AG04449 (cell line): Measurements from ENCODE around the gene RPLP1.

Source experiments
- CTCF ChIA-PET: fragments of 350-600 bp; formaldehyde crosslinking; extraction: SDS; loops from one replicate; lab custom pipeline; 2021; ENCODE audit warnings: antibody characterized with exemption; lab: Yijun Ruan, JAX
- POLR2A ChIA-PET: fragments of 400-600, 350-600 bp; formaldehyde crosslinking; extraction: SDS; loops from one replicate; lab custom pipeline; 2020; ENCODE audit warnings: antibody characterized with exemption, inconsistent platforms; lab: Yijun Ruan, JAX
- DNase-seq: peaks from one replicate; pipeline ENCODE4 v3.0.0-alpha.2; 2010; ENCODE audit warnings: low read depth, low spot score
- H3K4me3 ChIP-seq: 2 replicates; pipeline ENCODE4 v1.5.1; 2011; ENCODE audit warnings: low read depth, mild to moderate bottlenecking, control low read depth, low read length
- CTCF ChIP-seq: IDR thresholded peaks from one replicate; pipeline ENCODE4 v1.5.1; 2011; ENCODE audit warnings: mild to moderate bottlenecking, moderate library complexity, low read length, control low read depth, inconsistent platforms; ENCODE audit not compliant: insufficient read depth; ENCODE audit errors: missing control alignments

The RPLP1 gene

DNA sequence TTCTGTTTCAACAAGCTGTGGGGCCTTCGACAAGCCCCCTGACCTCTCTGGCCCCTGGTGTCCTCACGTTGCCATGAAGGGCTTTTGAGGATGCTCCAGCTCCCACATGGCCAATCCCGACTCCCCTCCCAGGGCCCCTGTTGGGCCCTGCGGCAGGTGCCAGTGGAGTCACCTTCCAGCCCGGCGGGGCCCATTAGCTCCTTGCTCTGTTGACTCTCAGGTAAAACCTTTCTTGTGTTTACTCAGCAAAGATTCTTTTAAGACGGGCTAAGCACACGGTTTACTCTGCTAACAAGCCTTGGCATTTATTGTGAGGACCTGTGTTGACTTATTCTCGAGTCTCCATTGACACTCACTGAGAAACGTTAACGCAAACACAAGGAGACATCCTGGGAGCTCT lies 15.0 kb downstream of the RPLP1 start:
- POLR2A ChIA-PET: no interaction called here
- CTCF ChIA-PET: interaction anchor here (1.0 to 9.3 kb wide), 9 partner anchors 10 to 1046 kb away, joined by 3 to 113 read pairs (median 5); partner anchors contain the start of gene RPLP1
- TF ChIP-seq CTCF: no peak
- H3K4me3 ChIP-seq: no peak overlapping the region
- no peak for DNase-seq

- POLR2A ChIA-PET: interaction anchor here (0.7 kb wide), 1 partner anchor 897 kb away, joined by 3 read pairs; no protein-coding TSS in a partner anchor
- DNase-seq: no peak
- no peak overlapping the region for H3K4me3 ChIP-seq
- TF ChIP-seq CTCF: no peak
- CTCF ChIA-PET: interaction anchor here (1.0 to 9.3 kb wide), 11 partner anchors 9 to 1046 kb away, joined by 3 to 113 read pairs (median 5); partner anchors contain the start of gene RPLP1
Observed at GRCh38 chr15:69468241-69469121, 15.9 kb downstream of the RPLP1 start.

DNA sequence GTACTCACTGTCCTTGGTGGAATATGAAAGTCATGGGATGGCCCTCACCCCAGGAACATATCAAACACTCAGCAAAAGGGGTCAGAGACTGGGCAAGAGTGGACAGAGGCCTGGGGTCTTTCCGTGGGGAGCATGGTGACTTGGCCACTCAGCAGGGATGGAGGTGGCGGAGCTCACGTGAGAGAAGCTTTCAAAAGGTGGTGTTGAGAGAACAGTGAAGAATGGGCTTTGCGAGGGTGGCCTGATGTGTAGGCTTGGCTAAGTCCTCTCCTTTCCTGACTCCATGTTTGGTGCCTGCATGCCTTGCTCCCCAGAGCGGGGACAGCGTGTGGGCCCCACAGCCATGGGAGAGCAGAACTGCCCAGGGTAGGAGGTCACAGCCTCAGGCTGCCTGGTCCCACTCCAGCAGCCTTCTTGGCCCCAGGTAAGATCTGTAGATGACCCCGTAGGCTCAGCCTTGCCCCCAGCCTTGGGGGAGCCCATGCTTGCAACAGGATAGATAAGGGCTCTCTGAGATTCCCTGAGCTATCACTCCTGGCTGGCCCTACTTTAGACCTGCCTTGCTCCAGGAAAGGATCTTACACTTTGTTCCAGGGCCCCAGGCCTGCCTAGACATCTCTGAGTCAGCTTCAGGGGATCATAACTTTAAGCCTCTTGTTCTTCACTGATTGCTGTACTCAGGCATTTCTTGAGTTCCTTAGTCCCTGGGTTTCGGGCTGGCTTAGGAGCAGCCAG lies 17.0 kb downstream of the RPLP1 start:
- CTCF ChIA-PET: interaction anchor here (1.0 to 9.3 kb wide), 7 partner anchors 8 to 1019 kb away, joined by 3 to 113 read pairs (median 4); partner anchors contain the start of genes RPLP1 and TLE3
- no peak for DNase-seq
- no peak for TF ChIP-seq CTCF

DNA sequence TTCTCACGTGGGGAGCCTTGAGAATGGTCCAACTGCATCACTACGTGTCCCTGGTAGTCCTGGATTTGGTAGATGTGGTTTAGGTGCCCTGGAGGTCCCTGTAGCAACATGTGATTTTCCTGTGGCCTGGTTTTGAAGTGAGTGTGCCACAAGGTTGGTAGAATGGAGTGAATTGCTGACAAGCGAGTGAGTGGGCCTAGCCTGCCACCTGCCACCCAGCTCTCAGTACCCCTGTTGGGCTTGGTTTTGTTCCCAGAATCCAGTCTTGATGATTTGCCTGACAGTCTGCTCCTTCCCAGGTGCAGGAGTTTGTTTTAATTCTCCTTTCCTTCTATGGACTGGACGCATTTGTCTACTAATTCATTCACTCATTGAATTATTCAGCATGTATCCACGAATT lies 19.4 kb downstream of the RPLP1 start:
- no peak overlapping the region for H3K4me3 ChIP-seq
- TF ChIP-seq CTCF: no peak
- CTCF ChIA-PET: interaction anchor here (1.2 to 5.9 kb wide), 3 partner anchors 9 to 1017 kb away, joined by 3 to 45 read pairs (median 4); no protein-coding TSS in a partner anchor
- no peak for DNase-seq
- POLR2A ChIA-PET: interaction anchor here (0.5 kb wide), 1 partner anchor 724 kb away, joined by 3 read pairs; no protein-coding TSS in a partner anchor

More for the DNA sequence above, 17.0 kb downstream of the RPLP1 start:
- POLR2A ChIA-PET: interaction anchor here (0.9 kb wide), 1 partner anchor 11 kb away, joined by 3 read pairs; no protein-coding TSS in a partner anchor
- no peak overlapping the region for H3K4me3 ChIP-seq

- CTCF ChIA-PET: interaction anchor here (1.2 to 5.9 kb wide), 3 partner anchors 9 to 1017 kb away, joined by 3 to 45 read pairs (median 4); no protein-coding TSS in a partner anchor
- no peak overlapping the region for H3K4me3 ChIP-seq
- TF ChIP-seq CTCF: no peak
- POLR2A ChIA-PET: interaction anchor here (0.5 kb wide), 1 partner anchor 723 kb away, joined by 3 read pairs; no protein-coding TSS in a partner anchor
- DNase-seq: no peak
Observed at GRCh38 chr15:69472562-69472961, 19.9 kb downstream of the RPLP1 start.
